K562 (cell line): ENCODE data around the gene DCAF10. TPM values are rescaled to one million over a fixed set of nuclear protein-coding genes. Genes with fewer than 3 reads are reported as not detected.
A peak's percentile ranks its signal among the peaks of the same experiment; 100 is the strongest.

Experiments used
- ASH1L ChIP-seq: fragments of 450-650 bp; IDR thresholded peaks from 2 replicates; pipeline ENCODE4 v1.6.1; 2018; ENCODE audit warnings: borderline replicate concordance, mild to moderate bottlenecking, low read depth; ENCODE audit not compliant: partially characterized antibody
- ATF7 ChIP-seq: fragments of 450-650 bp; IDR thresholded peaks from 2 replicates; pipeline ENCODE4 v1.7.1; 2014; ENCODE audit warnings: mild to moderate bottlenecking, moderate library complexity
- C11orf30 ChIP-seq: fragments of 450-650 bp; IDR thresholded peaks from 2 replicates; pipeline ENCODE4 v1.6.1; 2016; ENCODE audit warnings: low read depth, mild to moderate bottlenecking
- ETV5 ChIP-seq: sonication (generic); formaldehyde crosslinking; IDR thresholded peaks from 2 replicates; pipeline ENCODE4 v1.4.0; 2020; ENCODE audit warnings: low read depth, mild to moderate bottlenecking, missing genetic modification reagents
- EZH2 ChIP-seq: IDR thresholded peaks from 2 replicates; pipeline ENCODE4 v1.6.1; 2012; ENCODE audit warnings: low read depth, mild to moderate bottlenecking, inconsistent platforms, low read length, borderline replicate concordance
- FOXP1 ChIP-seq: sonication (generic); formaldehyde crosslinking; IDR thresholded peaks from 2 replicates; pipeline ENCODE4 v1.8.0; 2022; ENCODE audit warnings: mild to moderate bottlenecking, missing genetic modification reagents
- GTF2B ChIP-seq: IDR thresholded peaks from 2 replicates; pipeline ENCODE4 v1.6.1; 2011; ENCODE audit not compliant: insufficient read length; ENCODE audit errors: extremely low read depth
- HDAC1 ChIP-seq, 2 experiments: fragments of 450-650 bp; IDR thresholded peaks; 2 replicates each; pipeline ENCODE4 v1.6.1; 2016 to 2017; ENCODE audit warnings: inconsistent platforms in 1 of 2, mild to moderate bottlenecking in 1 of 2, moderate library complexity in 1 of 2
- HLTF ChIP-seq: fragments of 450-650 bp; IDR thresholded peaks from 2 replicates; pipeline ENCODE4 v1.6.1; 2016
- ILF3 ChIP-seq: fragments of 450-650 bp; IDR thresholded peaks from 2 replicates; pipeline ENCODE4 v1.6.1; 2018; ENCODE audit warnings: antibody characterized with exemption, mild to moderate bottlenecking, moderate library complexity, borderline replicate concordance
- JUND ChIP-seq, 2 experiments: IDR thresholded peaks; 2 replicates in 1 of 2; 3 replicates in 1 of 2; pipeline ENCODE4 v1.6.1; 2011; ENCODE audit warnings: borderline replicate concordance in 2 of 2, low read depth in 2 of 2, low read length in 2 of 2, improper control_type of control experiment in 1 of 2, missing biosample characterization in 1 of 2, missing genetic modification characterization in 1 of 2, missing genetic modification reagents in 1 of 2
- POLR2G ChIP-seq: fragments of 200-400 bp; formaldehyde crosslinking; IDR thresholded peaks from 2 replicates; pipeline ENCODE4 v1.6.1; 2017; ENCODE audit warnings: low read depth, mild to moderate bottlenecking, antibody characterized with exemption, low read length, moderate library complexity
- TFAP4 ChIP-seq: sonication (generic); formaldehyde crosslinking; IDR thresholded peaks from 2 replicates; pipeline ENCODE4 v1.8.0; 2022; ENCODE audit warnings: missing genetic modification reagents, mild to moderate bottlenecking, moderate library complexity, borderline replicate concordance
- ZNF431 ChIP-seq: sonication (generic); formaldehyde crosslinking; IDR thresholded peaks from 2 replicates; pipeline ENCODE4 v1.8.0; 2022; ENCODE audit warnings: mild to moderate bottlenecking, missing genetic modification reagents
- ZNF449 ChIP-seq: fragments of 250-450 bp; sonication (Bioruptor Pico); IDR thresholded peaks from 2 replicates; pipeline ENCODE4 v1.8.0; 2022; ENCODE audit warnings: moderate library complexity, mild to moderate bottlenecking, inconsistent platforms
- polyA plus RNA-seq, 8 experiments: library from polyadenylated mRNA; depleted of rRNA in 4 of 8; stranded (reverse) in 5 of 8; unstranded in 3 of 8; fragments of >200 nt; fragmentation: Nextera tagmentation in 2 of 8; fragmentation: Illumina TruSeq in 1 of 8; extraction: Ambion mirVana in 2 of 8; extraction: Trizol in 1 of 8; gene quantifications; 2 replicates each; pipeline versions ENCODE4 v1.2.1 to v1.2.3, GENCODE V29; 2011 to 2014; ENCODE audit warnings: inconsistent platforms in 1 of 8, missing spikeins in 1 of 8
- total RNA-seq, 7 experiments: library from RNA; depleted of rRNA in 6 of 7; stranded (reverse); fragments of >200 nt in 6 of 7; fragmentation: Illumina TruSeq in 2 of 7; extraction: Trizol in 2 of 7; gene quantifications; 2 replicates each; pipeline versions ENCODE4 v1.2.1 to v1.2.3, GENCODE V29; 2011 to 2021; ENCODE audit warnings: low replicate concordance in 1 of 7
- TF ChIP-seq, protein P1 (sequence below), 3 experiments: fragments of 200-800 bp in 1 of 3; sonication (Bioruptor generic) in 1 of 3; sonication (generic) in 1 of 3; formaldehyde crosslinking in 1 of 3; IDR thresholded peaks; 2 replicates each; pipeline versions ENCODE4 v1.6.1 to v1.8.0; 2016 to 2022; ENCODE audit warnings: mild to moderate bottlenecking in 2 of 3, missing compliant biosample characterization in 2 of 3, missing genetic modification characterization in 2 of 3, missing genetic modification reagents in 1 of 3
- TF ChIP-seq, protein P2 (sequence below), 3 experiments: fragments of 200-800 bp in 1 of 3; fragments of 250-450 bp in 1 of 3; fragments of 450-650 bp in 1 of 3; sonication (Bioruptor Pico) in 1 of 3; sonication (Bioruptor generic) in 1 of 3; formaldehyde crosslinking in 1 of 3; IDR thresholded peaks; 2 replicates each; pipeline versions ENCODE4 v1.6.1 to v1.8.0; 2016 to 2022; ENCODE audit warnings: mild to moderate bottlenecking in 2 of 3, missing genetic modification characterization in 2 of 3, missing compliant biosample characterization in 1 of 3, moderate library complexity in 1 of 3

DCAF10 gene
- total and polyA plus RNA-seq, 9 of the 15 experiments (the other 6 are each of a cell fraction or from before 2014, with no cell fraction given) = 6.8 to 40.1 (median 16.9) TPM

DNA sequence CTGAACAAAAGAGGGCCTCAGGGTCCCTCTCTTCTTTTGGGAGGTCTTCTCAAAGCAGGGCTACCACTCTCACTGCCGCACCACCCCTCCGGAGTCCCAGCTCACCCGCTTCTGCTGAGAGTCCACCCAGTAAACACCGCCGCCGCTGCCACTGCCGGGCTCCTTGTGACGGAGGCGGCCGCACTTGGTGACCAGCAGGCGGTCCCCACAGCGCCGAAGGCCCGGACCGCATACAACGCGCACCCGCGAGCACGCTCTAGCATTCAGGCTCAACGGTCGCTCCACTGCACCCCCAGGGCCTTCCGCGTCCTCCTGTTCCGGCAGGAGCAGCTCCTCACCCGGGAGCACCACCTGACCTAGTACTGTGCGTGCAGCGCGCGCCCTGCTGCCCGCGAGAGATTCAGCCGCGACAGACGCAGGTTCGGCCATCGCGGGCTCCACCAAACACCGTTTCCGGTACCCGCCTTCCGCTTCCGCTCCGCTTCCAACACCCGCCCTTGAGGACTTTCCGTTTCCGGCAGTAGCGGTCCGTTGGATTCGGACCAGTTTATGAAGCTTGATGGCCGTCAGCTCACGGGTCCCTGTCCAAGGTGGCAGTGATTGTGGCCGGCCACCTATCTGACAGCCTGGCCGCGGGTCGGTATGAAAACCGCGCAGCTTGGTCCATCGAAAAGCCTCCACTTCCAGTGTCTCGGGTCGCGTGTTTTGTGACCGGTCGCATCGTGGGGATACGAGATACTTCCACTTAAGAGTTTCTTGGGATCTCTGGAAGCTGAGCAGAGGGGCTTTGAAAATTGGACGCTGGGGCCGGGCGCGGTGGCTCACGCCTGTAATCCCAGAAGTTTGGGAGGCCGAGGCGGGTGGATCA lies 15.7 kb upstream of the DCAF10 start, which contains the start of gene EXOSC3 (continued):
- TF ChIP-seq, protein P1, sequence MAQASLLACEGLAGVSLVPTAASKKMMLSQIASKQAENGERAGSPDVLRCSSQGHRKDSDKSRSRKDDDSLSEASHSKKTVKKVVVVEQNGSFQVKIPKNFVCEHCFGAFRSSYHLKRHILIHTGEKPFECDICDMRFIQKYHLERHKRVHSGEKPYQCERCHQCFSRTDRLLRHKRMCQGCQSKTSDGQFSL (CRISPR knock-in tag; IDR thresholded peaks at IDR 0.05) = 0 out of 2 replicates have a peak, but pooled peaks have one; percentile 29
- TF ChIP-seq, protein P1 (tag; IDR thresholded peaks at IDR 0.05) = no peak
- peak in 1 of 2 experiments; percentile 95; a peak in 2 of 4 replicates for TF ChIP-seq HDAC1 (IDR thresholded peaks at IDR 0.05)
- TF ChIP-seq POLR2G = peak; percentile 99
- TF ChIP-seq ETV5 (CRISPR knock-in tag) = peak; percentile 95
- TF ChIP-seq ZNF449 (CRISPR knock-in tag) = no peak
- TF ChIP-seq ASH1L = peak; percentile 35
- TF ChIP-seq ZNF431 (CRISPR knock-in tag) = peak; percentile 67; the same call in 1 of the 2 replicates
- TF ChIP-seq, protein P2, sequence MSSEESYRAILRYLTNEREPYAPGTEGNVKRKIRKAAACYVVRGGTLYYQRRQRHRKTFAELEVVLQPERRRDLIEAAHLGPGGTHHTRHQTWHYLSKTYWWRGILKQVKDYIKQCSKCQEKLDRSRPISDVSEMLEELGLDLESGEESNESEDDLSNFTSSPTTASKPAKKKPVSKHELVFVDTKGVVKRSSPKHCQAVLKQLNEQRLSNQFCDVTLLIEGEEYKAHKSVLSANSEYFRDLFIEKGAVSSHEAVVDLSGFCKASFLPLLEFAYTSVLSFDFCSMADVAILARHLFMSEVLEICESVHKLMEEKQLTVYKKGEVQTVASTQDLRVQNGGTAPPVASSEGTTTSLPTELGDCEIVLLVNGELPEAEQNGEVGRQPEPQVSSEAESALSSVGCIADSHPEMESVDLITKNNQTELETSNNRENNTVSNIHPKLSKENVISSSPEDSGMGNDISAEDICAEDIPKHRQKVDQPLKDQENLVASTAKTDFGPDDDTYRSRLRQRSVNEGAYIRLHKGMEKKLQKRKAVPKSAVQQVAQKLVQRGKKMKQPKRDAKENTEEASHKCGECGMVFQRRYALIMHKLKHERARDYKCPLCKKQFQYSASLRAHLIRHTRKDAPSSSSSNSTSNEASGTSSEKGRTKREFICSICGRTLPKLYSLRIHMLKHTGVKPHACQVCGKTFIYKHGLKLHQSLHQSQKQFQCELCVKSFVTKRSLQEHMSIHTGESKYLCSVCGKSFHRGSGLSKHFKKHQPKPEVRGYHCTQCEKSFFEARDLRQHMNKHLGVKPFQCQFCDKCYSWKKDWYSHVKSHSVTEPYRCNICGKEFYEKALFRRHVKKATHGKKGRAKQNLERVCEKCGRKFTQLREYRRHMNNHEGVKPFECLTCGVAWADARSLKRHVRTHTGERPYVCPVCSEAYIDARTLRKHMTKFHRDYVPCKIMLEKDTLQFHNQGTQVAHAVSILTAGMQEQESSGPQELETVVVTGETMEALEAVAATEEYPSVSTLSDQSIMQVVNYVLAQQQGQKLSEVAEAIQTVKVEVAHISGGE (CRISPR knock-in tag; IDR thresholded peaks at IDR 0.05) = peak; percentile 87 to 97 (median 91); a peak in 5 of 6 replicates
- TF ChIP-seq C11orf30 = peak; percentile 99
- TF ChIP-seq ILF3 = no peak
- peak; percentile 53; the same call in 1 of the 2 replicates for TF ChIP-seq JUND (IDR thresholded peaks at IDR 0.05; ENCODE audit: borderline replicate concordance, low read depth, low read length)
- peak; percentile 10; the same call in 1 of the 3 replicates for TF ChIP-seq JUND (tag; IDR thresholded peaks at IDR 0.05; ENCODE audit: borderline replicate concordance, low read depth, low read length)
- no peak for TF ChIP-seq EZH2
- peak; percentile 93 for TF ChIP-seq FOXP1 (CRISPR knock-in tag)
- TF ChIP-seq ATF7 = peak; percentile 84
- peak; percentile 29 for TF ChIP-seq HLTF
- TF ChIP-seq TFAP4 = peak; percentile 91
- TF ChIP-seq GTF2B = no peak
